ENCODE results near the gene PRKN. TPM values are rescaled to one million over a fixed set of nuclear protein-coding genes. Genes with fewer than 3 reads are reported as not detected.

The PRKN gene
- total RNA-seq, 1 experiment from 2014 or later: not detected

GRCh38 chr6:161736326-161736725 is 991.2 kb downstream of the PRKN start:
- H3K27ac ChIP-seq: no peak overlapping the region
- H3K4me2 ChIP-seq: no peak overlapping the region
- H3K4me1 ChIP-seq (replicated peaks; ENCODE audit: insufficient read depth): no peaks in the 10 kb centered on the region
- no peaks in the 10 kb centered on the region; the same call in 1 of the 2 replicates for H3K27me3 ChIP-seq (ENCODE audit: insufficient read depth, low read depth)
- ChIA-PET CTCF (no interaction called here), POLR2A (ENCODE audit: unreplicated experiment) (no interaction called here)
- intact Hi-C loops (cut with micrococcal nuclease; ENCODE audit: unreplicated experiment): no loop called here
- H3F3A ChIP-seq (ENCODE audit: insufficient read depth, low read depth): no peaks in the 10 kb centered on the region
- H4K20me1 ChIP-seq (ENCODE audit: insufficient read depth): no peaks in the 10 kb centered on the region
- TF ChIP-seq CTCF (conservative IDR thresholded peaks at IDR 0.05): no peak
- TF ChIP-seq EZH2 (IDR thresholded peaks at IDR 0.05; ENCODE audit: low read depth): no peak
- no peaks in the 10 kb centered on the region for H3K9me2 ChIP-seq (ENCODE audit: insufficient read depth)
- no peaks in the 10 kb centered on the region for H3K36me3 ChIP-seq (ENCODE audit: low read depth)
- H3K9me3 ChIP-seq (ENCODE audit: insufficient read depth, low read depth): no peaks in the 10 kb centered on the region
- DNase-seq: no peak
- no peak overlapping the region for H2AFZ ChIP-seq
- BruUV-seq (replicated peaks): no TSS peak
- H3K79me2 ChIP-seq (ENCODE audit: low read depth): no peaks in the 10 kb centered on the region
- H3K4me3 ChIP-seq: no peak overlapping the region

DNA sequence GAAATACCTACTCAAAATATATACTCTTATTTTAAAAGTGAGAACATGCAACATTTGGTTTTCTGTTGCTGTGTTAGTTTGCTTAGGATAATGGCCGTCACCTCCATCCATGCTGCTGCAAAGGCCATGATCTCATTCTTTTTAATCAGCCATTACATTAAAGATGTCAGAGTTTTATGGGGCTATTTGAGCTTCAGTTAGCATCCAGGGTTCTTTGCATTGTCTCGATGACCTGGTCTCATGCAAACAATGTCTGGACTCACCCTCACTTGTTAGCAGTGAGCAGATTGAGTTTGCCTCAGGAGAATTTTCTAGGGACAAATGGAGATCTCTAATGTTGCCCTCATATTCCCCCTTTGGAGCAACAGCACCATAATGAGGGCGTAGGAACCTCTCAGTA is 995.0 kb downstream of the PRKN start:
- DNase-seq: no peak
- no peak overlapping the region for H3K4me2 ChIP-seq
- H2AFZ ChIP-seq: no peak overlapping the region
- intact Hi-C loops (cut with micrococcal nuclease; ENCODE audit: unreplicated experiment): no loop called here
- H4K20me1 ChIP-seq (ENCODE audit: insufficient read depth): no peaks in the 10 kb centered on the region
- no peaks in the 10 kb centered on the region for H3K79me2 ChIP-seq (ENCODE audit: low read depth)
- no peaks in the 10 kb centered on the region for H3K9me3 ChIP-seq (ENCODE audit: insufficient read depth, low read depth)
- ChIA-PET CTCF (no interaction called here), POLR2A (ENCODE audit: unreplicated experiment) (no interaction called here)
- no peak overlapping the region for H3K27ac ChIP-seq
- no peaks in the 10 kb centered on the region for H3F3A ChIP-seq (ENCODE audit: insufficient read depth, low read depth)
- H3K36me3 ChIP-seq (ENCODE audit: low read depth): no peaks in the 10 kb centered on the region
- no peaks in the 10 kb centered on the region for H3K4me1 ChIP-seq (replicated peaks; ENCODE audit: insufficient read depth)
- H3K9me2 ChIP-seq (ENCODE audit: insufficient read depth): no peaks in the 10 kb centered on the region
- no peaks in the 10 kb centered on the region; the same call in 1 of the 2 replicates for H3K27me3 ChIP-seq (ENCODE audit: insufficient read depth, low read depth)
- BruUV-seq (replicated peaks): no TSS peak
- no peak overlapping the region for H3K4me3 ChIP-seq
- TF ChIP-seq EZH2 (IDR thresholded peaks at IDR 0.05; ENCODE audit: low read depth) (no peak), CTCF (conservative IDR thresholded peaks at IDR 0.05) (no peak)

DNA sequence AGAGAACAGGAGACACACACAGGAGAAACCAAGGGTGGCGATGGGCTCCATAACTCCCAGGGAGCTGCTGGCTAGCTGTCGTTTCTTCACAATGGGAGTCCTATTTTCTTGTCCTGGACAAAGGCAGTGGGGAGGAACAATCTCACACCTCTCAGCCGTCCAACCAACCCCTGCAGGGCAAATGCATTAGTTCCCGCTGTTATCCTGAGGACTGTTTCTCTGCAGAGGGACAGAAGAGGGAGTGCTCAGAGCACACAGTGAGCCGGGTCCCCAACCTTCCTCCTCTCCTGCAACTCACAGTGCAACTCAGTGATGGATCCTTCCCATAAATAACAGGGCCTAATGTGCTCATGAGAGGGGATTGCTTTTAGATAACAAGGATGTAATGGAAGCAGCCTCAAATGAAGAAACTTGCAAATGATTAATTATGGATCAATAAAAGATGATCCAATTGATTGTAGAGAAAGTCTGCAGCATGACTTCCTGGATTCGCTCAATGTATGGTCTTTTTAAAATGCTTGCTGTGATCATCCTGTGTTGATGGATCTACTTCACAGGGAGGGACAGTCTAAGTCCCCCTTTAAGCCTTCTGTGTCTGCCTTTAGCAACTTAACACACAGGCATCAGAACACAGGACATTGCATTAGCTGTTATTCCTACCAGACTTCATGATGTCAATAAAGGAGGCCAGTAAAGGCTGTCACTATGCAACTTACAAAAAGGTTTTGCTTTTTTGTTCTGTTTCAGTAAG is 1000.3 kb downstream of the PRKN start:
- intact Hi-C loops (cut with micrococcal nuclease; ENCODE audit: unreplicated experiment): no loop called here
- Histone ChIP-seq H3K27ac (no peak overlapping the region), H3K4me3 (no peak overlapping the region), H4K20me1 (ENCODE audit: insufficient read depth) (no peaks in the 10 kb centered on the region), H3K36me3 (ENCODE audit: low read depth) (no peaks in the 10 kb centered on the region), H3K9me2 (ENCODE audit: insufficient read depth) (no peaks in the 10 kb centered on the region), H3K4me2 (no peak overlapping the region), H2AFZ (no peak overlapping the region), H3F3A (ENCODE audit: insufficient read depth, low read depth) (no peaks in the 10 kb centered on the region), H3K9me3 (ENCODE audit: insufficient read depth, low read depth) (no peaks in the 10 kb centered on the region), H3K4me1 (replicated peaks; ENCODE audit: insufficient read depth) (no peaks in the 10 kb centered on the region), H3K79me2 (ENCODE audit: low read depth) (no peaks in the 10 kb centered on the region), H3K27me3 (ENCODE audit: insufficient read depth, low read depth) (no peaks in the 10 kb centered on the region)
- no peak for DNase-seq
- BruUV-seq (replicated peaks): no TSS peak
- ChIA-PET POLR2A (ENCODE audit: unreplicated experiment) (no interaction called here), CTCF (no interaction called here)
- TF ChIP-seq EZH2 (IDR thresholded peaks at IDR 0.05; ENCODE audit: low read depth) (no peak), CTCF (conservative IDR thresholded peaks at IDR 0.05) (no peak)
